Activated naive CD4-positive, alpha-beta T cell treated with anti-CD3 and anti-CD28 coated beads, Interleukin-2, amount 50 U/mL, for 24 hours (primary cell): ENCODE data around the gene PLEKHG5.
A peak's percentile ranks its signal among the peaks of the same experiment; 100 is the strongest.

ENCODE experiments used
- H3K27ac Mint-ChIP-seq: one replicate; pipeline ENCODE4 v1.8.0; 2021; ENCODE audit warnings: mild to moderate bottlenecking, mixed read lengths
- H3K27me3 Mint-ChIP-seq: one replicate; pipeline ENCODE4 v1.8.0; 2021; ENCODE audit warnings: mixed read lengths
- H3K36me3 Mint-ChIP-seq: one replicate; pipeline ENCODE4 v1.8.0; 2021; ENCODE audit warnings: mixed read lengths
- H3K4me1 Mint-ChIP-seq: one replicate; pipeline ENCODE4 v1.8.0; 2021; ENCODE audit warnings: mixed read lengths
- H3K4me3 Mint-ChIP-seq: one replicate; pipeline ENCODE4 v1.8.0; 2021; ENCODE audit warnings: mild to moderate bottlenecking, mixed read lengths
- H3K9me3 Mint-ChIP-seq: one replicate; pipeline ENCODE4 v1.8.0; 2021; ENCODE audit warnings: mixed read lengths

PLEKHG5 gene

GRCh38 chr1:6491966-6492365 is 499 bp upstream of the PLEKHG5 start:
- no peaks in the 10 kb centered on the region for H3K27me3 Mint-ChIP-seq
- H3K36me3 Mint-ChIP-seq, result no peaks in the 10 kb centered on the region
- H3K27ac Mint-ChIP-seq, result peak overlapping the region; percentile 66
- peak overlapping the region; percentile 71 for H3K4me3 Mint-ChIP-seq
- H3K9me3 Mint-ChIP-seq, result no peaks in the 10 kb centered on the region
- H3K4me1 Mint-ChIP-seq, result peaks cover 38% of the 10 kb centered on the region

DNA sequence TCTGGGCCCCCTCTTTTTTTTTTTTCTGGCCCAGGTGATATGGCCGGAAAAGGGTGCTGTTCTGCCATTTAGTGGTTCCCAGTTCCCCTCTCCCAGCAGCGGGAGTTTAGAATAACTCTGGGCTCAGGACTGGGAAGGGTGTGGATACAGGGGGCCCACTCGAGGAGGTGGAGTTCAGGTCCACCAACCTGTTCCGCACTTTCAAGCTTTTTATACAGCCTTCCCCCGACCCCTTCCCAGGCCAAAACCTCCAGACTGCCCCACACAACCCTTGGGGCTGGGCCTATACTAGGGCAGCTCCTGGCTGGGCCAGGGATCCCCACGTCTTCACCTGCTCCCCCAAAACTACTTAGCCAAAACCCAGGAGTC is 402 bp downstream of the PLEKHG5 start:
- peak overlapping the region; percentile 71 for H3K4me3 Mint-ChIP-seq

DNA sequence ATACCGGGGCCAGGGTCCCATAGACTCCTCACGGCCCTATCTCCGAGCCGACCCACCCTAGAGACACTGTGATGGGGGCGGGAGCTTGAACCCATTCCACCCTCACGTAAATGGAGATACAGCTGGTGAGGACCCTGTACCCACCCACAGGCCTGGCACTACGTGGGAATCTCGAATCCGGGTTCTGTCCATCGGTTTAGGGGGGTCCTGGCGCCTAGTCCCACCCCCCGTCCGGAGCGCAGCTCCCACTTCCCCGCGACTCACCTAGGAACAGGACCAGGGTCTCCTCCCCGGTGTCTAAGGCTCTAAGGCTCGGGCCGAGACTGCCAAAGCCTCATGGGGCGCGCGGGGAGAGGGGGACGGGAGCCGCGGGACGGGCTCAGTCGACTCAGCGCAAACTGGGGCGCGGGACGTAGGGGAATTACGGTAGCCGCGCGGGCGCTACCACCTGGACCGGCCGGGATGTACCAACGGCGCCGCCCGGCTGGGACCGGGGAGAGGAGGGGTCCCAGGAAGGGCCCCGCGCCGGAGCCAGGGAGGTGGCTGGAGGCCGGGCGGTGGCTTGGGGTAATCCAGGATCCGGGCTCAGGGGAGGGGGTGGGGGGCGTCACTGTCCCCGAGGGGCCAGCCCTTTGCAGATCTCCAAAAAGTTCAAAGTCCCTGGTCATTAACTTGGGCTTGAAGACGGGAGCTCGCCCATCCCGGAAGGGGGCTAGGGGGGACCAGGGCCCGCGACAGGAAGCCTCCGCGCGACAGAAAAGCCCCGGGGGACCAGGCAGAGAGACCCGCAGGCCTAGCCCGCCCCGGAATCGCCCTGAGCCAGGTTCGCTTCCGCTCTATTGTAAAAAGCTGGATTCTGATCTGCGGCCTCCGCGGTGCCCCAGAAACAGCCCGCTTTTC is 1.0 kb downstream of the PLEKHG5 start:
- Mint-ChIP-seq H3K36me3 (no peaks in the 10 kb centered on the region), H3K4me1 (peaks cover 38% of the 10 kb centered on the region), H3K27ac (peak overlapping the region; percentile 17)

More for the DNA sequence above, 402 bp downstream of the PLEKHG5 start:
- H3K36me3 Mint-ChIP-seq, result no peaks in the 10 kb centered on the region
- no peaks in the 10 kb centered on the region for H3K9me3 Mint-ChIP-seq
- peaks cover 5% of the 10 kb centered on the region for H3K27me3 Mint-ChIP-seq
- peak overlapping the region; percentile 66 for H3K27ac Mint-ChIP-seq
- H3K4me1 Mint-ChIP-seq, result peaks cover 44% of the 10 kb centered on the region

GRCh38 chr1:6489799-6490180 is 1.7 kb downstream of the PLEKHG5 start:
- Mint-ChIP-seq H3K27ac (peak overlapping the region; percentile 17), H3K36me3 (no peaks in the 10 kb centered on the region), H3K27me3 (peaks cover 5% of the 10 kb centered on the region), H3K4me3 (peak overlapping the region; percentile 78), H3K9me3 (no peaks in the 10 kb centered on the region), H3K4me1 (peaks cover 36% of the 10 kb centered on the region)

More for the DNA sequence above, 1.0 kb downstream of the PLEKHG5 start:
- Mint-ChIP-seq H3K4me3 (peak overlapping the region; percentile 78), H3K9me3 (no peaks in the 10 kb centered on the region), H3K27me3 (peaks cover 5% of the 10 kb centered on the region)

GRCh38 chr1:6489383-6489765 is 2.1 kb downstream of the PLEKHG5 start:
- peak overlapping the region; percentile 23 for H3K4me3 Mint-ChIP-seq
- H3K36me3 Mint-ChIP-seq, result no peaks in the 10 kb centered on the region
- no peaks in the 10 kb centered on the region for H3K9me3 Mint-ChIP-seq
- peaks cover 32% of the 10 kb centered on the region for H3K4me1 Mint-ChIP-seq
- H3K27me3 Mint-ChIP-seq, result peaks cover 5% of the 10 kb centered on the region
- no peak overlapping the region for H3K27ac Mint-ChIP-seq

- H3K27me3 Mint-ChIP-seq, result peaks cover 5% of the 10 kb centered on the region
- H3K27ac Mint-ChIP-seq, result no peak overlapping the region
- no peaks in the 10 kb centered on the region for H3K36me3 Mint-ChIP-seq
- no peaks in the 10 kb centered on the region for H3K9me3 Mint-ChIP-seq
- peaks cover 32% of the 10 kb centered on the region for H3K4me1 Mint-ChIP-seq
- no peak overlapping the region for H3K4me3 Mint-ChIP-seq
These were observed 2.7 kb downstream of the PLEKHG5 start for GRCh38 chr1:6488602-6489382.

DNA sequence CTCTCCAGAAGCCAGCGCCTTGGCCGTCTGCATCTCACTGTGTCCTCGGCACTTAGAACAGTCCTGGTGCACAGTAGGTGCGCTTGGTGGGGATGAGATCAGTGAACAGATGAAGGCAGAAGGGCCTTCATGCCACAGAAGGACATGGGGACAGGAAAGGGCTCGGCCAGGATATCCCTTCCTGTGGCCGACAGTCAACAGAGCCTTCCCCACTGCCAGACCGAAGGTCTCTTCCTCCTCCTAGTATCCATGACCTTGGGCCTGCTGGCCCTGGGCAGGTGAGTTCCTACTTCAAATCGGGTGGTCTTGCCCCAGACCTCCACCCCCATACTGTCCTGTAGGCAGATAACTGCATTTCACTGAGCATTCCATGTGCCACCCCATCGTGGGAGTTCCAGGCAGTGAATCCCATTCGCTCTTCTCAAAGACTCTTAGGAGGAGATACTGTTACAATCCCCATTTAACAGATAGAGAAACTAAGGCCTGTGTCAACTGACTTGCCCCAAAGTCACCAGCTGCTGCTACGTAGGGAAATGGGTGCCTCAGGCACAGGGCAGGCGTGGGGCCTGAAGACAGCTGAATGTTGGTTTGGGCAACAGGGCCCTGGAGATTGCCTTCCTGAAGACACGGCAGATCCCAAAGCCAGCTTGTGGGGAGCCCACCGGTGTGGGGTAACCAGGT is 3.5 kb downstream of the PLEKHG5 start:
- Mint-ChIP-seq H3K27ac (no peak overlapping the region), H3K4me1 (peaks cover 26% of the 10 kb centered on the region), H3K4me3 (no peak overlapping the region), H3K9me3 (no peaks in the 10 kb centered on the region), H3K36me3 (no peaks in the 10 kb centered on the region), H3K27me3 (peaks cover 5% of the 10 kb centered on the region)

GRCh38 chr1:6486433-6487011 is 4.9 kb downstream of the PLEKHG5 start:
- no peak overlapping the region for H3K27ac Mint-ChIP-seq
- peaks cover 17% of the 10 kb centered on the region for H3K4me1 Mint-ChIP-seq
- H3K4me3 Mint-ChIP-seq, result peak overlapping the region; percentile 23
- peaks cover 5% of the 10 kb centered on the region for H3K27me3 Mint-ChIP-seq
- H3K36me3 Mint-ChIP-seq, result no peaks in the 10 kb centered on the region
- no peaks in the 10 kb centered on the region for H3K9me3 Mint-ChIP-seq

DNA sequence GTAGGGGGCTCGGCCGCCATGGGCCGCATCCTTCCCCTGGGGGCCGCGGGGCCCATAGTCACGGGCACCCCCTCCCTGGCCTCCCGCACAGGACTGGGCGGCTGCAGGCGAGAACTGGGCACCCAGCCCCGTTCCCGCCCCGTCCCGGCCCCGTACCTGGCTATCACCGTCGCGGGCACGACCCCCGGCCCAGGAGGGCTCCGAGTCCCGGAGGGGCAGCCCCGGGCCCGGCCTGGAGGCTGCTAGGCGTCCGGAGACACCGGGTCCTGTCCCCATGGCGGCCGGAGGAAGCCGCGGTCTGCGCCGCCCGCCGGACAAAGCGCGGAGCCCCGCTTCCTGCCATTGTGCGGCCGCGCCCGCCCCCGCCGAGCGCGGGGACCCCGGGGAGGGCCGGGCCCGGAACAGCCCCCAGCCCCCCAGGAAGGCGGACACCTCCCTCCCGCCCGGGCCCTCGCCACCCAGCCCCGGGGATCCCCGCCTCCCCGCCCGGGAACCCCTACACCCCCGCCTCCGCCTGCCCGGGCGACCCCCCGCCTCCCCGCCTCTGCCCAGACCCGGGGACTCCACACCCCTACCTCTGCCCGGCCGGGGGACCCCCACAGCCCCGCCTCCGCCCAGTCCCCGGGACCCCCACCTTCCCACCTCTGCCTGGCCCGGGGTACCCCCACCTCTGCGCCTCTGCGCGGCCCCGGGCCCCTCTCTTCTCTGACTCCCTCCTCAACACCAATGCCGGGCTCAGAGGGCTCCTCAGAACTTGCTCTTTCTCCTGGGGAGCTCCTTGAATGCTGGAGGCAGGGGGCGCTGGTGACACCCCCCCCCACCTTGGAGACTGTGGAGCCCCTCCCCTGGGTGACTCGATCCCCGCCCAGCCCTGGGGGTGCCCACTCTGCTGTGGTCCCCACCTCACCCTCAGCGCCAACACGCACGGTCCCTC is 6.0 kb downstream of the PLEKHG5 start:
- H3K4me3 Mint-ChIP-seq, result peak overlapping the region; percentile 11
- peaks cover 5% of the 10 kb centered on the region for H3K27me3 Mint-ChIP-seq
- no peaks in the 10 kb centered on the region for H3K36me3 Mint-ChIP-seq
- no peak overlapping the region for H3K27ac Mint-ChIP-seq
- H3K9me3 Mint-ChIP-seq, result no peaks in the 10 kb centered on the region
- peaks cover 10% of the 10 kb centered on the region for H3K4me1 Mint-ChIP-seq

GRCh38 chr1:6484826-6485167 is 6.7 kb downstream of the PLEKHG5 start:
- Mint-ChIP-seq H3K36me3 (no peaks in the 10 kb centered on the region), H3K27me3 (peaks cover 5% of the 10 kb centered on the region), H3K4me3 (peak overlapping the region; percentile 11), H3K27ac (no peak overlapping the region), H3K4me1 (peaks cover 10% of the 10 kb centered on the region), H3K9me3 (no peaks in the 10 kb centered on the region)

- peak overlapping the region; percentile 15 for H3K4me3 Mint-ChIP-seq
- no peaks in the 10 kb centered on the region for H3K9me3 Mint-ChIP-seq
- H3K27me3 Mint-ChIP-seq, result peaks cover 5% of the 10 kb centered on the region
- H3K36me3 Mint-ChIP-seq, result no peaks in the 10 kb centered on the region
- H3K4me1 Mint-ChIP-seq, result peaks cover 10% of the 10 kb centered on the region
- H3K27ac Mint-ChIP-seq, result no peak overlapping the region
These were observed 7.7 kb downstream of the PLEKHG5 start for GRCh38 chr1:6483761-6484117.

DNA sequence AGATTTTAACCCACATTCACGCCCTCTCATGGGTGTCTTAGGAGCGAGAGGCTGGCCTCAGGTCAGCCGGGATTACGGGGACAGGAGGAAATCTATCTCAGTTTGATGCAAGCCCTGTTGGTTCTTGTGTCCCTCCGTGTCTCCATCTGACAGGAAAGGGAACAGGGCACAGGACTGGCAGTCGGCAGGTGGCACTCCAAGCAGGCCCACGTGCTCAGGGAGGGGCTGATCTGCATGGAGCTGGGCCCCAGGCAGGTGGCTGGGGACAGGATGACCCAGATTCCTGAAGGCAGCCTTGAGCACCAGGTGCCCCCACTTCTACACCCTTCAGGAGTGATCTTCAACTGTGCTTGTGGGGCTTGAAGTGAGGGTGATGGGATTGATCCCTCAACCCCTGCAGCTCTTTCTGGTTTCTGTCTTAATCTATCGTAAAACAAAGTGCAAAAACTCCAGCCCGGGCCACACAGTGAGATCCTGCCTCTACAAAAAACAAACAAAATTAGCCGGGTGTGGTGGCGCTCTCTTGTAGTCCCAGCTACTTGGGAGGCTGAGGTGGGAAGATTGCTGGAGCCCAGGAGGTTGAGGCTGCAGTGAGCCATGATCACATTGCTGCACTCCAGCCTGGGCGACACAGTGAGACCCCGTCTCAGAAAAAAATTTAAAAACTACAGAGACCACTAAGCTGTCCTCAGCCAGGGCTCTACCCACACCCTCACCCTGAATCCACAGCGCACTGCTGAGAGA is 8.3 kb downstream of the PLEKHG5 start:
- Mint-ChIP-seq H3K27me3 (peaks cover 5% of the 10 kb centered on the region), H3K9me3 (no peaks in the 10 kb centered on the region), H3K36me3 (no peaks in the 10 kb centered on the region), H3K27ac (no peak overlapping the region), H3K4me1 (peaks cover 10% of the 10 kb centered on the region), H3K4me3 (no peak overlapping the region)

- no peaks in the 10 kb centered on the region for H3K9me3 Mint-ChIP-seq
- H3K4me1 Mint-ChIP-seq, result peaks cover 7% of the 10 kb centered on the region
- no peak overlapping the region for H3K4me3 Mint-ChIP-seq
- no peaks in the 10 kb centered on the region for H3K36me3 Mint-ChIP-seq
- peaks cover 5% of the 10 kb centered on the region for H3K27me3 Mint-ChIP-seq
- H3K27ac Mint-ChIP-seq, result no peak overlapping the region
These were observed 9.6 kb downstream of the PLEKHG5 start for GRCh38 chr1:6481820-6482219.
